OCI-LY7 (cell line): ENCODE results near the gene SPRY4. TPM values are rescaled to one million over a fixed set of nuclear protein-coding genes. Genes with fewer than 3 reads are reported as not detected.

Experiments used
- BruUV-seq: library from RNA; stranded (reverse); fragments of 400-500 nt; replicated peaks from 2 replicates; lab custom pipeline; 2021; lab: Mats Ljungman, UMichigan
- CTCF ChIA-PET: fragments of 300-600 bp; sonication (Branson Sonifier 250); formaldehyde crosslinking; loops from one replicate; lab custom pipeline; 2022; ENCODE audit warnings: antibody characterized with exemption; ENCODE audit not compliant: unreplicated experiment; lab: Charles Lee
- POLR2A ChIA-PET: fragments of 300-600 bp; sonication (Branson Sonifier 250); formaldehyde crosslinking; loops from one replicate; lab custom pipeline; 2022; ENCODE audit warnings: antibody characterized with exemption; lab: Charles Lee
- DNase-seq: peaks from one replicate; pipeline ENCODE4 v3.0.0-alpha.2; 2015; ENCODE audit warnings: low spot score
- H2AFZ ChIP-seq: fragments of 200-600 bp; sonication (generic), shearing (Covaris generic); 2 replicates; pipeline ENCODE4 v1.6.1; 2014; ENCODE audit warnings: mild to moderate bottlenecking, antibody characterized with exemption, low read length, moderate library complexity
- H3K27ac ChIP-seq: fragments of 200-600 bp; sonication (generic); 2 replicates; pipeline ENCODE4 v1.5.1; 2014; ENCODE audit warnings: mixed run types, low read depth, mild to moderate bottlenecking, moderate library complexity, low read length, inconsistent platforms; ENCODE audit not compliant: poor library complexity, severe bottlenecking
- H3K36me3 ChIP-seq: fragments of 200-600 bp; sonication (generic); 2 replicates; pipeline ENCODE4 v1.6.1; 2014; ENCODE audit warnings: mild to moderate bottlenecking, antibody characterized with exemption, low read length, moderate library complexity, mixed read lengths; ENCODE audit not compliant: insufficient read depth
- H3K4me1 ChIP-seq: fragments of 200-600 bp; sonication (generic); 2 replicates; pipeline ENCODE4 v1.5.1; 2014; ENCODE audit warnings: mild to moderate bottlenecking, low read length; ENCODE audit not compliant: insufficient read depth, poor library complexity, severe bottlenecking
- H3K4me2 ChIP-seq: fragments of 200-600 bp; sonication (generic); 2 replicates; pipeline ENCODE4 v1.6.1; 2014; ENCODE audit warnings: mild to moderate bottlenecking, low read length
- H3K4me3 ChIP-seq: fragments of 200-600 bp; sonication (generic); 2 replicates; pipeline ENCODE4 v1.5.1; 2014; ENCODE audit warnings: mild to moderate bottlenecking, low read depth, low read length; ENCODE audit not compliant: poor library complexity, severe bottlenecking
- H3K79me2 ChIP-seq: fragments of 200-600 bp; sonication (generic); 2 replicates; pipeline ENCODE4 v1.6.1; 2016; ENCODE audit warnings: low read depth, mild to moderate bottlenecking, low read length, moderate library complexity, mixed read lengths; ENCODE audit not compliant: insufficient read depth
- H3K9me2 ChIP-seq: fragments of 200-600 bp; sonication (generic); 2 replicates; pipeline ENCODE4 v1.6.1; 2016; ENCODE audit warnings: mild to moderate bottlenecking, low read length, mixed read lengths; ENCODE audit not compliant: insufficient read depth
- H3K9me3 ChIP-seq: fragments of 200-600 bp; sonication (generic); 2 replicates; pipeline ENCODE4 v1.6.1; 2014; ENCODE audit warnings: mild to moderate bottlenecking, mixed run types, low read length, mixed read lengths
- H4K20me1 ChIP-seq: fragments of 200-600 bp; sonication (generic); 2 replicates; pipeline ENCODE4 v1.6.1; 2014; ENCODE audit warnings: mild to moderate bottlenecking, antibody characterized with exemption, low read length, moderate library complexity, mixed read lengths; ENCODE audit not compliant: insufficient read depth
- CTCF ChIP-seq: fragments of 200-600 bp; sonication (generic); conservative IDR thresholded peaks from 2 replicates; pipeline ENCODE4 v1.5.1; 2014; ENCODE audit warnings: mild to moderate bottlenecking, antibody characterized with exemption, low read length, moderate library complexity, mixed read lengths
- EZH2phosphoT487 ChIP-seq: fragments of 200-600 bp; sonication (generic); IDR thresholded peaks from 2 replicates; pipeline ENCODE4 v1.6.1; 2018; ENCODE audit warnings: low read depth, borderline replicate concordance, mild to moderate bottlenecking, mixed run types, antibody characterized with exemption, low read length, moderate library complexity, mixed read lengths
- intact Hi-C: fragments of 100-400 bp; cut with micrococcal nuclease; formaldehyde crosslinking; loops from one replicate; pipeline ENCODE4 v1.10.0; 2022; ENCODE audit not compliant: unreplicated experiment
- total RNA-seq, 2 experiments: library from RNA; depleted of rRNA in 1 of 2; stranded (reverse); fragments of >200 nt in 1 of 2; shearing (Covaris generic) in 1 of 2; gene quantifications; 2 replicates each; pipeline ENCODE4 v1.2.3, GENCODE V29; 2014 to 2022

Gene SPRY4
- total RNA-seq, 2 experiments from 2014 or later, result not detected

- Histone ChIP-seq H3K9me3 (no peaks in the 10 kb centered on the region), H2AFZ (no peak overlapping the region), H3K4me2 (no peak overlapping the region), H3K79me2 (no peaks in the 10 kb centered on the region), H3K9me2 (no peaks in the 10 kb centered on the region), H3K36me3 (no peaks in the 10 kb centered on the region), H4K20me1 (no peaks in the 10 kb centered on the region), H3K27ac (no peak overlapping the region), H3K4me3 (no peak overlapping the region), H3K4me1 (no peaks in the 10 kb centered on the region)
- ChIA-PET CTCF (no interaction called here), POLR2A (interaction anchor here (0.6 to 0.9 kb wide), 2 partner anchors 22 to 50 kb away, joined by 3 read pairs; no protein-coding TSS in a partner anchor)
- DNase-seq, result no peak
- intact Hi-C loops, result no loop called here
- BruUV-seq, result no TSS peak
- TF ChIP-seq CTCF, result no peak
- no peak for TF ChIP-seq EZH2phosphoT487
Measured at GRCh38 chr5:142295084-142295758, 29.6 kb downstream of the SPRY4 start.

- TF ChIP-seq CTCF (no peak), EZH2phosphoT487 (no peak)
- no peaks in the 10 kb centered on the region for H3K9me3 ChIP-seq
- ChIA-PET CTCF (no interaction called here), POLR2A (no interaction called here)
- intact Hi-C loops, result no loop called here
- no peak overlapping the region for H3K27ac ChIP-seq
- H2AFZ ChIP-seq, result no peak overlapping the region
- H3K4me2 ChIP-seq, result no peak overlapping the region
- H3K4me3 ChIP-seq, result no peak overlapping the region
- no peaks in the 10 kb centered on the region for H4K20me1 ChIP-seq
- no peaks in the 10 kb centered on the region for H3K4me1 ChIP-seq
- H3K79me2 ChIP-seq, result no peaks in the 10 kb centered on the region
- H3K9me2 ChIP-seq, result no peaks in the 10 kb centered on the region
- no TSS peak for BruUV-seq
- no peaks in the 10 kb centered on the region for H3K36me3 ChIP-seq
- DNase-seq, result no peak
Measured at GRCh38 chr5:142293486-142293885, 31.3 kb downstream of the SPRY4 start.

- ChIA-PET POLR2A (no interaction called here), CTCF (no interaction called here)
- BruUV-seq, result no TSS peak
- H3K79me2 ChIP-seq, result no peaks in the 10 kb centered on the region
- H3K9me2 ChIP-seq, result no peaks in the 10 kb centered on the region
- H3K9me3 ChIP-seq, result no peaks in the 10 kb centered on the region
- no peaks in the 10 kb centered on the region for H4K20me1 ChIP-seq
- intact Hi-C loops, result no loop called here
- no peaks in the 10 kb centered on the region for H3K4me1 ChIP-seq
- no peak overlapping the region for H3K4me2 ChIP-seq
- no peak for TF ChIP-seq CTCF
- no peak for TF ChIP-seq EZH2phosphoT487
- H3K4me3 ChIP-seq, result no peak overlapping the region
- no peak for DNase-seq
- no peaks in the 10 kb centered on the region for H3K36me3 ChIP-seq
- H2AFZ ChIP-seq, result no peak overlapping the region
- H3K27ac ChIP-seq, result no peak overlapping the region
Measured at GRCh38 chr5:142292808-142293207, 32.0 kb downstream of the SPRY4 start.
